Trophoblast cell (in vitro differentiated cells and primary cell): ENCODE measurements around the gene AP2A2.
"Not testable (repeated sequence)": the region's sequence is repeated elsewhere in the genome, so short reads cannot be mapped to it uniquely, and the experiment has no call there.

ENCODE experiments used
- DNase-seq, 2 donors: peaks; one replicate each; pipeline ENCODE4 v3.0.0-alpha.2; 2016
- H2AFZ ChIP-seq: 2 replicates; pipeline ENCODE4 v1.6.1; 2013; ENCODE audit warnings: low read length, moderate library complexity, mild to moderate bottlenecking; ENCODE audit not compliant: insufficient read depth, poor library complexity
- H2AK5ac ChIP-seq: 2 replicates; pipeline ENCODE4 v1.6.1; 2013; ENCODE audit warnings: mild to moderate bottlenecking, low read length
- H2BK120ac ChIP-seq: 2 replicates; pipeline ENCODE4 v1.6.1; 2013; ENCODE audit warnings: low read length, mild to moderate bottlenecking, moderate library complexity; ENCODE audit not compliant: insufficient read depth, poor library complexity
- H2BK12ac ChIP-seq: 2 replicates; pipeline ENCODE4 v1.6.1; 2013; ENCODE audit warnings: mild to moderate bottlenecking, low read length, moderate library complexity
- H2BK5ac ChIP-seq: 2 replicates; pipeline ENCODE4 v1.6.1; 2013; ENCODE audit warnings: low read length, low read depth, moderate library complexity, mild to moderate bottlenecking; ENCODE audit not compliant: poor library complexity
- H3K14ac ChIP-seq: 2 replicates; pipeline ENCODE4 v1.6.1; 2013; ENCODE audit warnings: mild to moderate bottlenecking, low read length
- H3K18ac ChIP-seq: 2 replicates; pipeline ENCODE4 v1.6.1; 2013; ENCODE audit warnings: mild to moderate bottlenecking, low read length
- H3K23ac ChIP-seq: 2 replicates; pipeline ENCODE4 v1.6.1; 2013; ENCODE audit warnings: low read length
- H3K27ac ChIP-seq: 2 replicates; pipeline ENCODE4 v1.5.1; 2013; ENCODE audit warnings: low read depth, mild to moderate bottlenecking, inconsistent platforms, low read length, moderate library complexity
- H3K27me3 ChIP-seq: 2 replicates; pipeline ENCODE4 v1.6.1; 2013; ENCODE audit warnings: inconsistent platforms, mild to moderate bottlenecking, low read length, moderate library complexity; ENCODE audit not compliant: insufficient read depth
- H3K36me3 ChIP-seq, 2 experiments: 1 replicate in 1 of 2; 2 replicates in 1 of 2; pipeline ENCODE4 v1.6.1; 2013; ENCODE audit warnings: low read length in 2 of 2, mild to moderate bottlenecking in 2 of 2, moderate library complexity in 1 of 2; ENCODE audit not compliant: insufficient read depth in 2 of 2, control insufficient read depth in 1 of 2
- H3K4ac ChIP-seq: 2 replicates; pipeline ENCODE4 v1.6.1; 2013; ENCODE audit warnings: low read depth, mild to moderate bottlenecking, low read length, moderate library complexity
- H3K4me1 ChIP-seq, 2 experiments: 1 replicate in 1 of 2; 2 replicates in 1 of 2; pipeline ENCODE4 v1.6.1; 2013; ENCODE audit warnings: low read length in 2 of 2, mild to moderate bottlenecking in 2 of 2, moderate library complexity in 1 of 2; ENCODE audit not compliant: insufficient read depth in 2 of 2, control insufficient read depth in 1 of 2
- H3K4me2 ChIP-seq: 2 replicates; pipeline ENCODE4 v1.6.1; 2013; ENCODE audit warnings: inconsistent platforms, mild to moderate bottlenecking, low read length, moderate library complexity
- H3K4me3 ChIP-seq: 2 replicates; pipeline ENCODE4 v1.5.1; 2013; ENCODE audit warnings: mild to moderate bottlenecking, low read depth, low read length, inconsistent platforms
- H3K79me1 ChIP-seq: one replicate; pipeline ENCODE4 v1.6.1; 2013; ENCODE audit warnings: low read length
- H3K79me2 ChIP-seq: 2 replicates; pipeline ENCODE4 v1.6.1; 2013; ENCODE audit warnings: low read length, mild to moderate bottlenecking; ENCODE audit not compliant: control insufficient read depth, insufficient read depth, poor library complexity
- H3K9ac ChIP-seq: 2 replicates; pipeline ENCODE4 v1.6.1; 2013; ENCODE audit warnings: mild to moderate bottlenecking, low read length
- H3K9me3 ChIP-seq: 2 replicates; pipeline ENCODE4 v1.6.1; 2013; ENCODE audit warnings: low read depth, mild to moderate bottlenecking, control low read depth, inconsistent platforms, low read length; ENCODE audit not compliant: insufficient read depth
- H4K12ac ChIP-seq: 2 replicates; pipeline ENCODE4 v1.6.1; 2013; ENCODE audit warnings: low read depth, mild to moderate bottlenecking, low read length, moderate library complexity
- H4K8ac ChIP-seq: 2 replicates; pipeline ENCODE4 v1.6.1; 2013; ENCODE audit warnings: low read depth, mild to moderate bottlenecking, low read length, moderate library complexity
- H4K91ac ChIP-seq: one replicate; pipeline ENCODE4 v1.6.1; 2013; ENCODE audit warnings: low read depth, mild to moderate bottlenecking, low read length, moderate library complexity
- WGBS: extraction: QIAGEN DNeasy Blood & Tissue Kit; methylation state at CpG from one replicate; pipeline ENCODE4 v1.1.7; 2013; ENCODE audit warnings: missing lambda C conversion rate; ENCODE audit not compliant: insufficient read length, insufficient coverage; ENCODE audit errors: extremely low coverage; 5-methylcytosine and 5-hydroxymethylcytosine counted together

AP2A2 gene

DNA sequence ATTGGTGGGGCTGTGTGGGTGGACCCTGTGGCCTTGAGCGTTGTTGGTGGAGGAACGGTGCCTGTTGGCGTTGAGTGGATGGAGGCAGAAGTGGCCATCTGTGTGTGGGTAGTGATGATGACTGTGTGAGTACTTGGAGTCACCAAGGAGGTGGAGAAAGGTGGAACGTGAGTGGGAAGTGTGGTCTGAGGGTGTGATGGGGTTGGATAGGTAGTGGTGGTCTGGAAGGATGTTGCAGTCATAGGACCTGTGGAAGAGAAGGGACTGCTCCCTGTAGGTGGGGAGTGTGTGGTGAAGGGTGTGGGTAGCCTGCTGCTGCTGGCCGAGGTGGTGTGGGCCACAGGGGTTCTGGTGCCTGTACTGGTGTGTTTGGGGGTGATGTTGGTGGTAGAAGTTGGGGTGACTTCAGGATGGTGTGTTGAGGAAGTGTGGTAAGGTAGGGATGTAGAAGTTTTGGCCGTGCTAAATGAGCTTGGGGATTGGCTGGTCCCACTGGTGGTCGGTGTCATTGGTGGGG lies 91.0 kb downstream of the AP2A2 start:
- H3K4me1 ChIP-seq, H3K4ac ChIP-seq, H4K91ac ChIP-seq, H2BK5ac ChIP-seq, H3K27me3 ChIP-seq, H3K79me1 ChIP-seq, H3K27ac ChIP-seq, H3K9ac ChIP-seq, DNase-seq, H3K79me2 ChIP-seq, H4K12ac ChIP-seq, H3K4me2 ChIP-seq, H2BK12ac ChIP-seq, H3K14ac ChIP-seq, H2AFZ ChIP-seq, H3K23ac ChIP-seq, H2AK5ac ChIP-seq, H4K8ac ChIP-seq, H2BK120ac ChIP-seq, H3K18ac ChIP-seq: not testable (repeated sequence)
- peaks cover 14 to 16% of the 10 kb centered on the region in 2 experiments for H3K36me3 ChIP-seq
- 100% methylated on average over 1 of the region's 7 CpGs for WGBS
- H3K4me3 ChIP-seq = peak overlapping the region; percentile 5
- peaks cover 28% of the 10 kb centered on the region for H3K9me3 ChIP-seq

DNA sequence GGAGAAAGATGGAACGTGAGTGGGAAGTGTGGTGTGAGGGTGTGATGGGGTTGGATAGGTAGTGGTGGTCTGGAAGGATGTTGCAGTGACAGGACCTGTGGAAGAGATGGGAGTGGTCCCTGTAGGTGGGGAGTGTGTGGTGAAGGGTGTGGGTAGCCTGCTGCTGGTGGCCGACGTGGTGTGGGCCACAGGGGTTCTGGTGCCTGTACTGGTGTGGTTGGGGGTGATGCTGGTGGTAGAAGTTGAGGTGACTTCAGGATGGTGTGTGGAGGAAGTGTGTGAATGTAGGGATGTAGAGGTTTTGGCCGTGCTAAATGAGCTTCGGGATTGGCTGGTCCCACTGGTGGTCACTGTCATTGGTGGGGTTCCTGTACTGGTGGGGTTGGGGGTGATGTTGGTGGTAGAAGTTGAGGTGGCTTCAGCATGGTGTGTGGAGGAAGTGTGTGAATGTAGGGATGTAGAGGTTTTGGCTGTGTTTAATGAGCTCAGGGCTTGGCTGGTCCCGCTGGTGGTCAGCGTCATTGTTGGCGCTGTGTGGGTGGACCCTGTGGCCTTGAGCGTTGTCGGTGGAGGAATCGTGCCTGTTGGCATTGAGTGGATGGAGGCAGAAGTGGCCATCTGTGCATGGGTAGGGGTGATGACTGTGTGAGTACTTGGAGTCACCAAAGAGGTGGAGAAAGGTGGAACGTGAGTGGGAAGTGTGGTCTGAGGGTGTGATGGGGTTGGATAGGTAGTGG lies 91.8 kb downstream of the AP2A2 start:
- Histone ChIP-seq H3K79me2 (no peaks in the 10 kb centered on the region), H3K79me1 (no peaks in the 10 kb centered on the region), H3K9ac (no peak overlapping the region), H3K4me2 (no peak overlapping the region), H2BK12ac (no peak overlapping the region), H2BK120ac (no peak overlapping the region), H2BK5ac (no peak overlapping the region), H4K91ac (no peak overlapping the region), H3K27me3 (no peaks in the 10 kb centered on the region), H2AFZ (no peak overlapping the region), H3K27ac (no peak overlapping the region), H3K18ac (no peak overlapping the region), H4K12ac (no peak overlapping the region), H2AK5ac (no peak overlapping the region), H3K4me1 (no peaks in the 10 kb centered on the region), H4K8ac (no peak overlapping the region), H3K23ac (no peak overlapping the region), H3K9me3 (peaks cover 27% of the 10 kb centered on the region), H3K4ac (no peak overlapping the region), H3K36me3 (peaks cover 7 to 10% of the 10 kb centered on the region in 2 experiments), H3K14ac (no peak overlapping the region), H3K4me3 (peak overlapping the region; percentile 5)
- 100% methylated on average over 1 of the region's 12 CpGs for WGBS
- no peak for DNase-seq

DNA sequence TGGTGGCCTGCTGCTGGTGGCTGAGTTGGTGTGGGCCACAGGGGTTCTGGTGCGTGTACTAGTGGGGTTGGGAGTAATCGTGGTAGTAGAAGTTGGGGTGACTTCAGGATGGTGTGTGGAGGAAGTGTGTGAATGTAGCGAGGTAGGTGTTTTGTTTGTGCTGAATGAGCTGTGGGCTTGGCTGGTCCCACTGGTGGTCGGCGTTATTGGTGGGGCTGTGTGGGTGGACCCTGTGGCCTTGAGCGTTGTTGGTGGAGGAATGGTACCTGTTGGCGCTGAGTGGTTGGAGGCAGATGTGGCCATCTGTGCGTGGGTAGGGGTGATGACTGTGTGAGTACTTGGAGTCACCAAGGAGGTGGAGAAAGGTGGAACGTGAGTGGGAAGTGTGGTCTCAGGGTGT lies 92.4 kb downstream of the AP2A2 start:
- Histone ChIP-seq H3K4ac (no peak overlapping the region), H4K8ac (no peak overlapping the region)
- WGBS = 100% methylated on average over 1 of the region's 9 CpGs

DNA sequence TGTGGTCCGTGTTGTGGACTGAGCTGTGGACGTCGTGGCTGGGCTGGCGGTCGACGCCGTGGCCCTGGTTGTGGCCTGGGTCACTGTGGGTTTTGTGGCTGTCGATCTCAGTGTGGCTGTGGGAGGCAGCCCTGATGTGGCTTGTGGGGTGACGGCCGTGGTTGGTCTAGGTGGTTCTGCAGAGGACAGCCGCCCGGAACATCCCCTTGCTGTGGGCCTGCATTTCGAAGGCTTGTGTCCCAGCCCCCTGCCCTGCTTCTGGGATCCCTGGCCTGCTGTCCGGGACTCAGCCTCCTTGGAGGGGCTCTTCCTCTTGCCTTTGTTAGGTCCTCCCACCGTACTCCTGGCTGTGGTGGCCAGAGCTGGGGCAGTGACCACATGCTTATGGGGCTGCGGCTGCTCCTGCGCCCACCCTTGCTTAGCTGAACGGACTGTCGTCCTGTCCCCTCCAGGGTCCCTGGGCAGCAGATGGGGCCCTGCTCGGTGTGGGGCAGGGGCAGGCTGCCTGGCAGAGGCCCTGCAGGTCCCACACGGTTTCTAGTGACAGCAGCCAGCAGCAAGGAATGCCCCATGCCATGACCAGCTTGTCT lies 93.7 kb downstream of the AP2A2 start:
- H3K36me3 ChIP-seq = peaks cover 0 to 2% of the 10 kb centered on the region in 2 experiments
- no peak overlapping the region for H3K4me3 ChIP-seq
- no peak overlapping the region for H3K4me2 ChIP-seq
- no peaks in the 10 kb centered on the region for H3K27me3 ChIP-seq
- H3K4ac ChIP-seq = no peak overlapping the region
- peaks cover 27% of the 10 kb centered on the region for H3K9me3 ChIP-seq
- H3K27ac ChIP-seq = no peak overlapping the region
- WGBS = no CpG with 5 or more reads among the region's 21 CpGs
- DNase-seq = no peak
- H2BK120ac ChIP-seq = no peak overlapping the region
- no peak overlapping the region for H2AFZ ChIP-seq
- H3K18ac ChIP-seq = no peak overlapping the region
- H3K9ac ChIP-seq = no peak overlapping the region
- H4K12ac ChIP-seq = no peak overlapping the region
- no peaks in the 10 kb centered on the region for H3K4me1 ChIP-seq
- H3K14ac ChIP-seq = no peak overlapping the region
- H2BK5ac ChIP-seq = no peak overlapping the region
- H4K91ac ChIP-seq = no peak overlapping the region
- H3K79me2 ChIP-seq = no peaks in the 10 kb centered on the region
- H2AK5ac ChIP-seq = no peak overlapping the region
- no peaks in the 10 kb centered on the region for H3K79me1 ChIP-seq
- H4K8ac ChIP-seq = no peak overlapping the region
- H2BK12ac ChIP-seq = no peak overlapping the region
- H3K23ac ChIP-seq = no peak overlapping the region

More for the DNA sequence above, 92.4 kb downstream of the AP2A2 start:
- H3K9ac ChIP-seq = no peak overlapping the region
- H3K4me2 ChIP-seq = no peak overlapping the region
- DNase-seq = no peak
- H4K12ac ChIP-seq = no peak overlapping the region
- no peaks in the 10 kb centered on the region for H3K79me2 ChIP-seq
- no peak overlapping the region for H2AFZ ChIP-seq
- H2BK120ac ChIP-seq = no peak overlapping the region
- H3K14ac ChIP-seq = no peak overlapping the region
- no peaks in the 10 kb centered on the region for H3K79me1 ChIP-seq
- no peak overlapping the region for H2BK12ac ChIP-seq
- peak overlapping the region; percentile 41 for H3K23ac ChIP-seq
- peak overlapping the region; percentile 42 for H3K4me3 ChIP-seq
- H3K27ac ChIP-seq = no peak overlapping the region
- no peak overlapping the region for H2BK5ac ChIP-seq
- no peaks in the 10 kb centered on the region for H3K4me1 ChIP-seq
- H3K9me3 ChIP-seq = peaks cover 27% of the 10 kb centered on the region
- no peaks in the 10 kb centered on the region for H3K27me3 ChIP-seq
- no peak overlapping the region for H4K91ac ChIP-seq
- H2AK5ac ChIP-seq = no peak overlapping the region
- no peak overlapping the region for H3K18ac ChIP-seq
- peaks cover 6 to 7% of the 10 kb centered on the region in 2 experiments for H3K36me3 ChIP-seq
